ENCODE measurements around the gene JMJD1C.
"Not testable (repeated sequence)": the region's sequence is repeated elsewhere in the genome, so short reads cannot be mapped to it uniquely, and the experiment has no call there.

The JMJD1C gene

DNA sequence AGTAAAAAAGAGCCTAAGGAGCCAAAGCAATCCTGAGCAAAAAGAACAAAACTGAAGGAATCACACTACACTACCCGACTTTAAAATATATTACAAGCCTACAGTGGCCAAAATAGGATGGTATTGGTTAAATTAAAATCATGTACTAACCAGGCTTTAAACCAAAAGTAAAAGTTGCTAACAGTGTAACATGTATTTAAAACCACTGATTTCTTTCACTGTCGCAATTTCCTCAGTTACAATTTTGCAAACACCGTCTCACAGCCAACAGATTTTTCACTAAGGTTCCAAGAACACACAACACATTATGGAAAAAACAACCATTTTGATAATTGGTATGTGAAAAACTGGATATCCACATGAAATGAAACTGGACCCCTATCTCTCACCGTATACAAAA lies 74.0 kb downstream of the JMJD1C start:
- no peak for ATAC-seq

DNA sequence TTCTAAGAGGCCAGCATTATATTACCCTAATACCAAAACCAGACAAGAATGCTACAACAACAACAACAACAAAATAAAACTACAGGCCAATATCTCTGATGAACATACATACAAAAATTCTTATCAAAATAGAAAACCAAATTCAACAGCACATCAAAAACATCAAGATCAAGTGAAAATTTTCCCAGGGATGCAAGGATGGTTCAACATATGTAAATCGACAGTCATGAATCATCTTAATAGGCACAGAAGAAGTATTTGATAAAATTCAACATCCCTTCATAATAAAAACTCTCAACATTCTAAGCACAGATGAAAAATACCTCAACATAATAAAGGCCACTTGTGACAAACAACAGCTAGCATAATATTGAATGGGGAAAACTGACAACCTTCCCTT lies 75.3 kb downstream of the JMJD1C start:
- no peak for ATAC-seq

DNA sequence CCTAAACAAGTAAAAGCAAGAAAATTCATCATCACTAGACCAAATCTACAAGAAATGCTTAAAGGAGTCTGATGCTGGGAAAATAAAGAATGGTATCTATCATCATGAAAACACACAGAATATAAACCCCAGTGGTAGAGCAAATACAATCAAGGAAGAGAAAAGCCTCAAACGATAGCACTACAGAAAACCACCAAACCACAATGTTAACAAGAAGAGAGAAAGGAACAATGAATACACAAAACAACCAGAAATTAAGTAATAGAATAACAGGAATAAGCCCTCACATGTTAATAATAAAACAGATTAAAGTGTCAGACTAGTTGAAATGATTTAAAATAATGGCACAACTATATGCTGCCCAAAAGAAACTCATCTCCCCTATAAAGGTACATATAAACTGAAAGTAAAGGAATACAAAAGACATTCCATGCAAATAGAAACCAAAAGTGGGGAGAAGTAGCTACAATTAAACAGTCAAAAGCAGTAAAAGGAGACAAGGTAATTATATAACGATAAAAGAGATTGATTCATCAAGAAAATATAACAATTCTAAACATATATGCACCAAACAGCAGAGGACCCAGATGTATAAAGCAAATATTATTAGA lies 77.3 kb downstream of the JMJD1C start:
- ATAC-seq = peak in 1 of 2 donors; percentile 30

DNA sequence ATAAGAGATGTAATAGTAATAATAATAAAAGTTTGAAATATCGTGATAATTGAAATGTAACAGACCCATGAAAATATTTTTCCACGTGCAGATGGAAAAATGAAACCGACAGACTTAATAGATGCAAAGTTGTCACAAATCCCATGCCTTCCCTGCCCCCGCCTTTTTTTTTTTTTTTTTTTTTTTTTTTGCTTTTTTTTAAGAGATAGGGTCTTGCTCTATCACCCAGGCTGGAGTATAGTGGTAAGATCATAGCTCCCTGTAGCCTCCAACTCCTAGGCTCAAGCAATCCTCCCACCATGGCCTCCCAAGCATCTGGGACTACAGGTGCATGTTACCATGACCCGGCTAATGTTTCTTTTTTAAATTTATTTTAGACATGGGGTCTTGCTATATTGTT lies 80.5 kb downstream of the JMJD1C start:
- no peak for ATAC-seq

DNA sequence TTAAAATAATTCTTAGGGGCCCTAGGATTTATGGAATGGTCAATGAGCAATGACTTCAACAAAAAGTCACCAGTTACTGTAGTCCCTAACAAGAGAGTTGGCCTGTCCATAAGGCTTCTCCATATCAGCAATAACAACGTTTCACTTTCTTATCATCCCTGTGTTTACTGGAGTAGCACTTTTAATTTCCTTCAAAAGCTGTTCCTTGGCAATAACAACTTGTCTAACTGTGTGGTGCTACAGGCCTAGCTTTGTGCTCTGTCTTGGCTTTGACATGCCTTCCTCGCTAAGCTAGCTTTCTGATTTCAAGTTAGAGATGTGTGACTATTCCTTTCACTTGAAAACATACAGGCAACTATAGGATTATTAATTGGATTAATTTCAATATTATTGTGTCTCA lies 81.1 kb downstream of the JMJD1C start:
- no peak for ATAC-seq

DNA sequence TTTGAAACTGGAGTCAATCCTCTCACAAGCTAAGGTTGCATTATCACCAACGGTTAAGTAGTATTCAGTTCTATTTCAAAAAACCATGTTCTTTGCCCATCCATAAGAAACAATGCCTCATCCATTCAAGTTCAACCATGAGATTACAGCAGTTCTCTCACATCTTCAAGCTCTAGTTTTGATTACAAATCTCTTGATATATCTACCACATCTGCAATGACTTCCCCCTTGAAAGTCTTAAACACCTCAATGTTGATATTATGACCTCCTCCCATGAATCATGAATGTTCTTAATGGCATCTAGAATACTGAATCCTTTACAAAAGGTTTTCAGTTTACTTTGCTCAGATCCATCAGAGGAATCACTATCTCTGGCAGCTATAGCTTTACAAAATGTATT lies 81.8 kb downstream of the JMJD1C start:
- peak; percentile 17 to 43 for ATAC-seq

DNA sequence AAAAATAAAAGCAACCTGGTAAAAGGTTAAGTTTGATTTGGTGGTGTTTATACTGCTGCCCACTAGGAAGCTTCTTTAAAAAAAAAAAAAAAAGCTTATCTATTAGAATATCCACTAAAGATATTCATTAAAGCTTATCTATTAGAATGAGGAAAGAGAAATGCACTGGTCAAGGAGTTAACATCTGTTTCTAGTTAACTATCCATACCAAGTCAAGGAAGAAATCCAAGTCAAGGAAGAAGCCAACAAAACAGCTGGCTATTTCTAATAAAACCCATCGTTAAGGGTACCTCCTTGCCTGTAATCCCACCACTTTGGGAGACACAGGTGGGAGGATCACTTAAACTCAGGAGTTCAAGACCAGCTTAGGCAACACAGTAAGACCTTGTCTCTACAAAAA lies 82.6 kb downstream of the JMJD1C start:
- no peak for ATAC-seq

DNA sequence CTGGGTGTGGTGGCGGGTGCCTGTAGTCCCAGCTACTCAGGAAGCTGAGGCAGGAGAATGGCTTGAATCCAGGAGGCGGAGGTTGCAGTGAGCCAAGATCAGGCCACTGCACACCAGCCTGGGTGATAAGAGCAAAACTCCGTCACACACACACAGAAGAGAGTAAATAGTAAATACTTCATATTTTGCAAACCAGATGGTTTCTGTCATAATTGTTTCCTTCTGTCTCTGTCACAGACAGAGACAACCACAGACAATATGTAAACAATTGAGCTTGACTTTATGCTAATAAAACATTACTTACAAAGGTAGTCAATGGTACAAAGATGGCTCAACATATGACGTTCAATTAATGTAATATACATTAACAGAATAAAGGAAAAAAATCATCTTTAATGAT lies 83.7 kb downstream of the JMJD1C start:
- no peak for ATAC-seq

DNA sequence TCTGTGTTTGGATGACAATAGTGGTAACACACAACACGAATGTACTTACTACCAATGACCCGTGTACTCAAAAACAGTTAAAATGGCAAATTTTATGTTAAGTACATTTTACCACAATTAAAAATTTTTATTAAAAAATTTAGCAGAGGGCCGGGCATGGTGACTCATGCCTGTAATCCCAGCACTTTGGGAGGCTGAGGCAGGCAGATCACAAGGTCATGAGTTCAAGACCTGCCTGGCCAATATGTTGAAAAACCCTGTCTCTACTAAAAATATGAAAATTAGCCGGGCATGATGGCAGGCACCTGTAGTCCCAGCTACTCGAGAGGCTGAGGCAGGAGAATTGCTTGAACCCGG lies 88.5 kb downstream of the JMJD1C start:
- not testable (repeated sequence) for ATAC-seq

DNA sequence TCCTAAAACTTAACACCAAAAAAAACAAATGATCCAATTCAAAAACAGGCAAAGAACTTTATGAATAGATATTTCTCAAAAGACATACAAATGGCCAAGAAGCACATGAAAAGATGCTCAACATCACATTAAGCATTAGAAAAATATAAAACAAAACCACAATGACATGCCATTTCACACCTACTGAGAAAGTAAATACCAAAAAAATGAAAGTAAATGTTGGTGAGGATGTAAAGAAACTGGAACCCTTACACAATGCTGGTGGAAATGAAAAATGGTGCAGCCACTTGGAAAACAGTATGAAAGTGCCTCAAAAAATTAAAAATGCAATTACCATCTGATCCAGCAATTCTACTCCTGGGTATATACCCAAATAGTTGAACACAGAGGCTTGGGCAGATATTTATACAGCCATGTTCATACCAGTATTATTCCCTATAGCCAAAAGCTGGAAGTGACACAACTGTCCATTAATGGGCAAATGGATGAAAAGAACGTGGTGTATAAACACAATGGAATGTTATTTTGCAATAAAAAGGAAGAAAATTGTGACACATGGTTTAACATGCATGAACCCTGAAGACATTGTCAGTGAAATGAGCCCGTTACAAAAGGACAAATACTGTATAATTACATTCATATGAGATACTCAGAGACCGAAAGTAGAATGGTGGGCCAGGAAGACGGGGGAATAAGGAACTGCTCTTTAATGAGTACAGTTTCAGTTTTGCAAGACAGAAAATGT lies 89.0 kb downstream of the JMJD1C start:
- no peak for ATAC-seq

DNA sequence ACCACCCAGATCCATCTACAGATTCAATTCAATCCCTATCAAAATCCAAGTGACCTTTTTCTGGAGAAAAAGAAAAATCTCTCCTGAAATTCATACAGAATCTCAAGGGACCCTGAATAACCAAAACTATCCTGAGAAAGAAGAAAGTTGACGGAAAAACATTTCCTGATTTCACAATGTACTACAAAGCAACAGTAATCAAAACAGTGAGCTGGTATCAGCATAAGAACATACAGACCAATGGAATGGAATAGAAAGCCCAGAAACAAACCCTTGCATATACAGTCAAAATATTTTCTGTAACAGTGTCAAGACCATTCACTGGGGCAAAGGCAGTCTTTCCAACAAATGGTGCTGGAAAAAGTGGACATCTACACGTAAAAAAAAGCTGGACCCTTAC lies 89.9 kb downstream of the JMJD1C start:
- ATAC-seq = no peak

DNA sequence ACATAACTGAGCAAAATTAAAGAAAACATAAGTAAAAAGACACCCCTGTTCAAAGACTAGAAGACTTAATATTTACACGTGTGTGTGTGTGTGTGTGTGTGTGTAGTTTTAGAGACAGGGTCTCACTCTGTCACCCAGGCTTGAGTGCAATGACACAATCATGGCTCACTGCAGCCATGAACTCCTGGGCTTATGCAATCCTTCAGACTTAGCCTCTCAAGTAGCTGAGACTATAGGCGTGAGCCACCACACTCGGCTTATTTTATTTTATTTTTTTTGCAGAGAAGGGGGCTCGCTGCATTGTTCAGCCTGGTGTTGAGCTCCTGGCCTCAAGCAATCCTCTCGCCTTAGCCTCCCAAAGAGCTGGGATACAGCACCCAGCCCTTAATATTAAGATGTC lies 90.3 kb downstream of the JMJD1C start:
- ATAC-seq = no peak

DNA sequence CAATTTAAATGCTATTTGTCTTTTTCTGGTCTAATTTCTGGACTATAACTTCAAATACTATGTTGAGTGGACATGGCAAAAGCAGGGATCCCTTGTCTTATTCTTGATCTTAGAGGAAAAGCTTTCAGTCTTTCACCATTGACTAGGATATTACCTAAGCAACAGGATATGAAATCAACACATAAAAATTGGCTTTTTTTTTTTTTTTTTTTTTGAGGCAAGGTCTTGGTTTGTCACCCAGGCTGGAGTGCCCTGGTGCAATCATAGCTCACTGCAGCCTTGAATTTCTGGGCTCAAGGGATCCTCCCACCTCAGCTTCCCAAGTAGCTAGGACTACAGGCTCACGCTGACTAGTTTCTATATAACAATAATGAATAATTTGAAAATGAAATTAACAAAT lies 90.8 kb downstream of the JMJD1C start:
- no peak for ATAC-seq

DNA sequence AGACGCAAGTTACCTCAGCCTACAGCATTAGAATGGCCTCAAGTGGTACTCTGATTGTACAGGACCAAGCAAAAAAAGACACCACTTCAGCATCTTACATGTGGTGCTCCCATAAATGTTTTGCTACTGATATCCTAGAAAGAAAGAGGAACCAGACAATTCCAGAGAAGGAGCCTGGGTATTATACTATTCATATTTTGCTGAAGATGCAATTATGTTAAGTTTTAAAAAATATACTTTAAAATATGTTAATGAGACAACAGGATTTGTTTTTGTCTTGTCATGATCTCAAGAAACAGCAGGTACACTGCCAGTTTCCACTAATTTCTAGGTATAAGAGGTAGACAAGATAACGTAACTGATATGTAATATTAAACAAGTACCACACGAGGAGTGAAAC lies 92.6 kb downstream of the JMJD1C start:
- ATAC-seq = no peak

DNA sequence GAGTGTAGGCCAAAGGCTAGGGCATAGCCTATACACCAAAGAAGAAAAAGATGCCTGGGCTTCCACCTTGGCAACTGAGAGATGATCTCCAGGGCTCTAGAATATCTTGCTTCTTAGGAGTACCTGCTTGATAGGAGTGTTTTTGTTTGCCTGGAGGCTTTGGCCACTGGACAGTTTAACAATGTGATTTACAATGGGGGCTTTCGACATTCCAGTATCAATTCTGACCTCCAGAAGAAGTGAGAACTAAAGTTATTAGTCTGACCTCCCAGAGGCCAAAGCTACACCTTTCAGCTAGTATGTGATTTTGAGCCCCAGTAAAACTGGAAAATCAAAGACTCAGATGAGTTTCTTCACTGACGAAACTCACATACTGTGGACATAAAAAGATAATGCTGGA lies 96.1 kb downstream of the JMJD1C start:
- no peak for ATAC-seq

DNA sequence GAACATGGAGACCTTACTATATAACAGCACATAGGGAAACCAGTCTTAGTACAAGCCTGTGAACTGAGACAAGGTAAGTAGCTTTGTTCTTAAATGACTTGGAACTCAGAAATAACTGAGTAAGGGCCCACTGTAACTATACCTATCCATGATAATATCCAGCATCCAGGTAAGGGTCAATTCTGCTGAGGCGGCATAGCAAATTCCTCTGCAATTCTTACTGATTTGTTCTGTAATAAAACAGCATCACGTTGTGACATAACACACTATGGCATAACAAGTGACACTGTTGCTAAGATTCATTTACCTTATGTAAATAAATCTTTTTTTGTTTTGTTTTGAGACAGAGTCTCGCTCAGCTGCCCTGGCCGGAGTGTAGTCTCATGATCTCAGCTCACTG lies 97.4 kb downstream of the JMJD1C start:
- no peak for ATAC-seq

DNA sequence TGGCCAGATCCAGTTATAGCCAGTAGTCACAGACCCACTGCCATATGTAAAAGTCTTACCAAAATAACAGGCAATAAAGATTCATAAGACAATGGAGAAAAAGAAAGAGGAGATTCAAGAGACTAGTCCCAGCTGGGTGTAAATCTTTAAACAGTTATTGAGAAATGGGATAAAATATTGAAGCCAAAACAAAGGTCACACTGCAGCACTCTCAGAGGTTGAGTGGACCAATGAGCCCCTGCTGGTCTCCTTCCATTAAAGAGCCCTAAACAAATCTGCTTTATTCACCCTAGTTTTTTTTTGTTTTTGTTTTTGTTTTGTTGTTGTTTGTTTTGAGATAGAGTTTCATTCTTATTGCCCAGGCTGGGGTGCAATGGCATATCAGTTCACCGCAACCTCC lies 98.8 kb downstream of the JMJD1C start:
- no peak for ATAC-seq

DNA sequence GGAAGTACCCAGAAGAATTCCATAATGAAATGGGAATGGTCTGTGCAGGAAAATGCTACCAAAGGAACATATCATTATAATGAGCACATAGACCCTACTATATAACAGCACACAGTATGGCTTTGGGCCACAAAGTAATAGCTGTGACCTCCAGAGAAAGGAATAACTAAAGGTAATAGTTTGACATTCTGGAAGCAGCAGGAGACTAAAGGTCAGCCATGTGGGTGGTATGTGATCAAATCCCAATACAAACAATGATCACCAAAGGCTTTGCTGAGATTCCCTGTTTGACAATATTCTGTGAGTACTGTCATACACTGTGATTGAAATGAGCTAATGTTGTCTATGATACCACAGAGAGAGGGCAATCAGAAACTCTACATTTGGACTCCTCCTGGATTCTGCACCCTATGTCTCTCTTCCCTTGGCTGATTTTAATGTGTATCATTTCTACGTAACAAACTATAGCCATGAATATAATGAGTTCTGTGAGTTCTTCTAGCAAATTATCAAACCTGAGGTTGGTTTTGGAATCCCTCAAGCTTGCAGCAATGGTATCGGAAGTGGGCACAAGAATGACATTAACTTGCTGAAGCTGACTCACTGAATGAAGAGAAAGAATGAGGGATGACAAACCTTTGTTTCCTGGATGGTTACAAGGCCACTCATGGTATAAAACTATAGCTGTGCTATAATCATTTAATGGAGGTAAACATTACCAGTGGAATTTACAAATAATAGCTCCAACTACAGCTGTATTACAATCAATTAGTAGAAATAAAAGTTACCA lies 99.6 kb downstream of the JMJD1C start:
- ATAC-seq = no peak

DNA sequence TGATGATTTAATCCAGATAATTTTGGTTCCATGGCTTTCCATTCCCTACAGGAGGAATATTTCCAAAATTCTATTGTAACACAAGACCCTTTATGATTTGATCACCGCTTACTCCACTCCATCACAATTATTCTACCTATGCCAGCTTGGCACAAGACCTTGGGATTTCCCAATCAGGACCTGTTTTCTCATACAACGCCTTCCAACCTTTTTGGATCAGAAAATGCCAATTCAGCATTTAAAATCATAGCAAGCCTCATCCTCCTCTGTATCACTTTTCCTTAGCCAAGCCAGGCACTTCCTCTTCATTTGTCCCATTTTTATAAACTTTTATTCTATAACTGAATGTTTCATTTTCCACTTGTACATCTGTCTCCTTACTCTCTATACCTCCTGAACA lies 100.9 kb downstream of the JMJD1C start:
- ATAC-seq = no peak

DNA sequence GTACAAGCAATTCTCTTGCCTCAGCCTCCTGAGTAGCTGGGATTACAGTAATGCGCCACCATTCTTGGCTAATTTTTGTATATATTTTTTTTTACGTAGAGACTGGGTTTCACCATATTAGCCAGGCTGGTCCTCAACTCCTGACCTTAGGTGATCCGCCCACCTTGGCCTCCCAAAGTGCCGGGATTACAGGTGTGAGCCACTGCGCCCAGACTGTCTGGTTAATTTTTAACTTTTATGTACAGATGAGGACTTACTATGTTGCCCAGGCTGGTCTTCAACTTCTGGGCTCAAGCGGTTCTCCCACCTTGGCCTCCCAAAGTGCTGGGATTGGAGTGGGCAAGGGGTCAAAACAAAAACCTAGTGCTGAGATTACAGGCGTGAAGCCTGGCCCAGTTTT lies 101.8 kb downstream of the JMJD1C start:
- ATAC-seq = no peak

DNA sequence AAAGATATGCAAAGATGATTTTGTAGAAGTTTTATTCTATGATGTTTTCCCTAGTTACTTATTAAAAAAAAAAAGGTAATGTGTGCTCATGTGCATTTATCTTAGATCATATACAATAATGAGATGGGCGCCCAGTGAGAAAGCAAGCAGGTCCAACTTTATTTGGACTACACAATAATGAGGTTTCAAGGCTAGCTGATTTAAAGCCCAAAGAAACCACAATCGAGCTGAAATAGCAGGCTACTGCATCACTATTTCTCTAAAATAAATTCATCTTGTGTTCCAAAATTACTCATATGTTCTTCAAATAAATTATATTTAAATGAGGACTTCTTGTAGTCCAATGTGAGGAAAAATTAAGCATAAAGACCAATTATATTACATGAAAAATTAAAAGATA lies 110.1 kb downstream of the JMJD1C start:
- no peak for ATAC-seq

DNA sequence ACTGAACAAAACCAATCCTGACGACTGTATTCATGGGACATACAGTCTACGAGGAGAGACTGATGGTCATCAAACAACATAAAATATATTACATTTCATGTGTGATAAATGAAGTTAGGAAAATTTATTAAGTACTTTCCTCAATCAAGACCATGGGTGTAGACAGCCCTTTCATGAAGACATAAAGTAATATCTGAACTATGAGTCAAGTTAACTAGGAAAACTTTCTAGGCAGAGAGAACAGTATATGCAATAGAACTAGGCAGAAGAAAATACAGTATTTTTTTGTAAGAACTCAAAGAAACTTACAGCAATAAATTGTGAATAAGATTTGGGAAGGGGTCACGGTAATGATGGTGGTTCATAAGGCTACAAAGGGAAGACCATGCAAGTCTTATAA lies 112.8 kb downstream of the JMJD1C start:
- no peak for ATAC-seq

DNA sequence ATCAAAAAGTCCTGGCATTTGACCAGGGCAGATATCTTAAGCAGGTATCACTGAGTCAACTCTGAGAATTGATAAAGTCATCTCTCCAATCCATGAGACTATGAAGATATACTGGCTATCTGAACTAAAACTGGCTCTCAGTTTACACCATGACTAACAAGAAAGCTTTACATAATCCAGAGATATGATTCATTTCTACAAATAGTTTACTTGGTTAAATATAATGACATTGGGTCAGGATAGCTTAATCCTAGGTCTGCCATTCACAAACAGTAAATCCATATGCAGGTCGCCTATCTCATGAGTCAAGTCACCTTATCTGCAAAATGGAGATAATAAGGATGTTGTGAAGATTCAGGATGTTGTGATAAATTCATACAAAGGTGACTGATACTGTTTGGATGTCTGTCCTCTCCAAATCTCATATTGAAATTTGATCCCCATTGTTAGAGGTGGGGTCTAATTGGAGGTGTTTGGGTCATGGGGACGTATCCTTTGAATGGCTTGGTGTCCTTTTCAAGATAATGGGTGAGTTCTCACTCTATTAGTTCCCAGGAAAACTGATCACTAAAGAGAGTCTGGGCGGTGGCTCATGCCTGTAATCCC lies 117.4 kb downstream of the JMJD1C start:
- no peak for ATAC-seq

DNA sequence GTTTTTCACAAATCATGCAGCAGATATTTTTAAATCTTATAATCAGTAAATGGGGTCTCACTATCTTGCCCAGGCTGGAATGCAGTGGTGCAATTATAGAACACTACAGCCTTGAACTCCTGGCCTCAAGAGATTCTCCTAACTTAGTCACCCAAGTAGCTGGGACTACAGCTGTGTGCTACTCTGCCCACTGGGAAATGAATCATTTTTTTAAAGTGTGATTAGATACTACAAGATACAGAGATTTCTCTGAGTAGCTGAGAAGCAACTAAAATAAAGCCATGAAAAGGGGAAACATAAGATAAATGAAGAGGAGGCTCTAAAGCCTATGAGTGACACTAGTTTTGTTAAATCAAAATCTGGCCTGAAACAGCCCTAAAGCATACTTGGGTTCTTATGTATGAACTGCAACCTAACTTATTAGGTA lies 119.7 kb downstream of the JMJD1C start:
- ATAC-seq = no peak
